22Rv1 (cell line): ENCODE results near the gene PPP1R16B.

Experiments
- CTCF ChIP-seq: fragments of 450-650 bp; IDR thresholded peaks from 2 replicates; pipeline ENCODE4 v1.5.1; 2017; ENCODE audit warnings: mild to moderate bottlenecking
- ZFX ChIP-seq: fragments of 450-650 bp; IDR thresholded peaks from 2 replicates; pipeline ENCODE4 v1.6.1; 2017; ENCODE audit warnings: antibody characterized with exemption, borderline replicate concordance

GRCh38 chr20:38770970-38771369, 34.5 kb upstream of the PPP1R16B start:
- TF ChIP-seq CTCF (no peak), ZFX (no peak)
